ENCODE measurements around the gene EYA2.

DNA sequence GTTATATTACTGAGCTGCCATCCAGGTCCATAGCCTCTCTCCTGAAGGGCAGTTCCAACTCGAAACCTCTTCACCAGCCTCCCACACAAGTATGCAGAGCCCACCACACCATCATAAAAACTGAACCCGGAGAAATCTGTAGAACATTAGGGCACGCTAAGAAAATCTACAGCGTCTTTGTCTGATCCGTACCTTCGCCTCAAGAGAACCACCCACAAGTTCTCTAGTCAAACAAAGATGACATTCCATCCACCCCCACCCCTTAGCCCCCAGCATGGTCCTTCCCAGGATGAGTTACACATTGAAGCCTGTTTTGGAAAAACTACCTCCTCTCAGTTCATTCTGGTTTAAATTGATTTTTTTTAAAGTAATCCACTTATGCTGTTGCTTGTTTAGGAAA, 242.1 kb downstream of the EYA2 start:
- TF ChIP-seq CTCF (conservative IDR thresholded peaks at IDR 0.05) (no peak), ZFX (IDR thresholded peaks at IDR 0.05) (no peak)

Measured in C4-2B (cell line).